MCF 10A (cell line): ENCODE data around the gene NYNRIN. TPM values are rescaled to one million over a fixed set of nuclear protein-coding genes. Genes with fewer than 3 reads are reported as not detected.

Experiments used
- BruUV-seq: library from RNA; stranded (reverse); fragments of 400-500 nt; replicated peaks from 2 replicates; lab custom pipeline; 2021; lab: Mats Ljungman, UMichigan
- CTCF ChIA-PET: fragments of 300-600 bp; sonication (Branson Sonifier 250); formaldehyde crosslinking; extraction: SDS; loops from one replicate; lab custom pipeline; 2021; ENCODE audit warnings: antibody characterized with exemption, inconsistent platforms; lab: Yijun Ruan, JAX
- POLR2A ChIA-PET: fragments of 300-600, 350-650 bp; sonication (Branson Sonifier 250); formaldehyde crosslinking; extraction: SDS; loops from one replicate; lab custom pipeline; 2020; ENCODE audit warnings: antibody characterized with exemption, inconsistent platforms; lab: Yijun Ruan, JAX
- DNase-seq: peaks from one replicate; pipeline ENCODE4 v3.0.0-alpha.2; 2018; ENCODE audit not compliant: unreplicated experiment
- H3K27ac Mint-ChIP-seq: one replicate; pipeline ENCODE4 v1.8.0; 2022; ENCODE audit warnings: mild to moderate bottlenecking, low read depth, mixed read lengths; ENCODE audit not compliant: unreplicated experiment
- H3K27me3 Mint-ChIP-seq: one replicate; pipeline ENCODE4 v1.8.0; 2022; ENCODE audit warnings: mixed read lengths; ENCODE audit not compliant: insufficient read depth, unreplicated experiment
- H3K36me3 Mint-ChIP-seq: one replicate; pipeline ENCODE4 v1.8.0; 2022; ENCODE audit warnings: mild to moderate bottlenecking, moderate library complexity, mixed read lengths; ENCODE audit not compliant: insufficient read depth, unreplicated experiment
- H3K4me1 Mint-ChIP-seq: one replicate; pipeline ENCODE4 v1.8.0; 2022; ENCODE audit warnings: mixed read lengths; ENCODE audit not compliant: insufficient read depth, unreplicated experiment
- H3K4me3 Mint-ChIP-seq: one replicate; pipeline ENCODE4 v1.8.0; 2022; ENCODE audit warnings: mild to moderate bottlenecking, moderate library complexity, mixed read lengths; ENCODE audit not compliant: unreplicated experiment
- H3K9me3 Mint-ChIP-seq: one replicate; pipeline ENCODE4 v1.8.0; 2022; ENCODE audit warnings: mixed read lengths; ENCODE audit not compliant: unreplicated experiment
- intact Hi-C: fragments of 100-400 bp; cut with micrococcal nuclease; formaldehyde crosslinking; loops from 2 replicates; pipeline ENCODE4 v1.14.1; 2022
- total RNA-seq: library from RNA; stranded (reverse); gene quantifications from 2 replicates; pipeline ENCODE4 v1.2.3, GENCODE V29; 2022
- TF ChIP-seq, protein P1 (sequence below): fragments of 200-600 bp; IDR thresholded peaks from one replicate; pipeline ENCODE4 v1.8.0; 2022; ENCODE audit warnings: antibody characterized with exemption, mild to moderate bottlenecking; ENCODE audit not compliant: unreplicated experiment

The NYNRIN gene
- total RNA-seq, 1 experiment from 2014 or later, result not detected

DNA sequence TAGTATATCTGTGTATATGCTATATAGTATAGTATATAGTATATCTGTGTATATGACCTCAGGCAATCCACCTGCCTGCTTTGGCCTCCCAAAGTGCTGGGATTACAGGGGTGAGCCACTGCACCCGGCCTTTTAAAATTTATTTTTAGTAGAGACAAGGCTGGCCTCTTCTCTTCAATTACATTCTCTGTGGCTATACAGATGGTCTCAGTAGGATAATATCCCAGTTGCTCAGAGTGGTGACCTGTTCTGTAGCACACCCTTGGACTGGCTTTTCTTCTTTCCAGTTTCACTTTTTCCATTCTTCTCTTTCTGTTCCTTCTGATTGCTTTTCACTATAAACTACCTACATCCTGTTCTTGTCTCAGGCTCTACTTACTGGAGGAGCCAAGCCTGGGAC, 34.0 kb upstream of the NYNRIN start:
- POLR2A ChIA-PET, result interaction anchor here (1.0 to 1.9 kb wide), 4 partner anchors 10 to 77 kb away, joined by 3 to 26 read pairs (median 4); partner anchors contain the start of genes CBLN3 and KHNYN
- H3K27me3 Mint-ChIP-seq, result no peaks in the 10 kb centered on the region
- H3K4me1 Mint-ChIP-seq, result peaks cover 24% of the 10 kb centered on the region
- intact Hi-C loops, result loop anchor here (1.0 kb wide), 3 partner anchors 47 to 71 kb away; no protein-coding TSS in a partner anchor
- H3K4me3 Mint-ChIP-seq, result no peak overlapping the region
- DNase-seq, result no peak
- no TSS peak for BruUV-seq
- H3K27ac Mint-ChIP-seq, result peak overlapping the region; percentile 96
- CTCF ChIA-PET, result interaction anchor here (0.6 to 2.3 kb wide), 15 partner anchors 13 to 72 kb away, joined by 3 to 42 read pairs (median 5); partner anchors contain the start of genes CBLN3 and KHNYN
- TF ChIP-seq, protein P1, sequence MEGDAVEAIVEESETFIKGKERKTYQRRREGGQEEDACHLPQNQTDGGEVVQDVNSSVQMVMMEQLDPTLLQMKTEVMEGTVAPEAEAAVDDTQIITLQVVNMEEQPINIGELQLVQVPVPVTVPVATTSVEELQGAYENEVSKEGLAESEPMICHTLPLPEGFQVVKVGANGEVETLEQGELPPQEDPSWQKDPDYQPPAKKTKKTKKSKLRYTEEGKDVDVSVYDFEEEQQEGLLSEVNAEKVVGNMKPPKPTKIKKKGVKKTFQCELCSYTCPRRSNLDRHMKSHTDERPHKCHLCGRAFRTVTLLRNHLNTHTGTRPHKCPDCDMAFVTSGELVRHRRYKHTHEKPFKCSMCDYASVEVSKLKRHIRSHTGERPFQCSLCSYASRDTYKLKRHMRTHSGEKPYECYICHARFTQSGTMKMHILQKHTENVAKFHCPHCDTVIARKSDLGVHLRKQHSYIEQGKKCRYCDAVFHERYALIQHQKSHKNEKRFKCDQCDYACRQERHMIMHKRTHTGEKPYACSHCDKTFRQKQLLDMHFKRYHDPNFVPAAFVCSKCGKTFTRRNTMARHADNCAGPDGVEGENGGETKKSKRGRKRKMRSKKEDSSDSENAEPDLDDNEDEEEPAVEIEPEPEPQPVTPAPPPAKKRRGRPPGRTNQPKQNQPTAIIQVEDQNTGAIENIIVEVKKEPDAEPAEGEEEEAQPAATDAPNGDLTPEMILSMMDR, result no peak
- H3K9me3 Mint-ChIP-seq, result no peaks in the 10 kb centered on the region
- peaks cover 7% of the 10 kb centered on the region for H3K36me3 Mint-ChIP-seq

DNA sequence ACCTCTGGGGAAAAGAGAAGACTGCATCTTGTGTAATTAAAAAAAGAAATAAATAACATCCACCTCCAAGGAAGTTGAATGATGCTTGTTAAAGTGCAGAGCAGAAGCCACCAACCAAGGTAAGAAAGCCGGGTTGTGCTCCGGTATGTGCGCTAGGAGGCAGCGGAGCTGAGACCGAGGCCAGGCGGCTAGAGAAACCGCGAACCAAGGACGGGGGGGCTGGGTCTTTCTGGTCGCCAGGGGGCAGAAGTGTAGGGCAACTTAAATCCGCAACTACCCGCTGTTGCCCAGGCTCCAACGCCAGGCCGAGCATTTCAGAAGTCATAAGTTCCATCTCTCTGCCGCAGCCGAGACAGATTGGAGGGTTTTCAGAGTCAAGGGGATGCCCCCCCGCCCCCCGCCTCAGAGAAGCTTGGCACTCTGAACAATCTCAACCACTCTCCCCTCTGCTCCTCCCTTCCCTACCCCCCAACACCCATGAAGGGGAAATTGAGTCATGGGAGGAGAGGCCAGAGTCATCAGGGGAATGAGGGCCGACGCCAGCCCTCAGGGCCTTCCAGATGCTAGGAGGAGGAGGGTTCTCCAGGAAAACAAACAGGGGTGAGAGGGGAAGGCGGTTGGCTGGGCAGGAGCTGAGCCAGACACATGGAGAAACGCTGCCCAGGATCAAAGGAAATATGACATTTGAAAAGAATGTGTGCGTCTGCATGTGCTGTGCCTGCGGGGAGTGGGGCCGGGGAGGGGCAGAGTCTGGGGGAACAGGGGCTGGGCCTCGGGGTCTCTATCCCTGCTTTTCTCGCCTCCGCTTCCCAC, 33.0 kb upstream of the NYNRIN start:
- peak; percentile 82 for DNase-seq
- intact Hi-C loops, result loop anchor here (1.0 kb wide), 3 partner anchors 46 to 70 kb away; no protein-coding TSS in a partner anchor
- Mint-ChIP-seq H3K36me3 (peaks cover 7% of the 10 kb centered on the region), H3K27me3 (no peaks in the 10 kb centered on the region), H3K4me3 (peak overlapping the region; percentile 75), H3K4me1 (peaks cover 24% of the 10 kb centered on the region), H3K9me3 (no peaks in the 10 kb centered on the region), H3K27ac (peak overlapping the region; percentile 96)
- BruUV-seq, result no TSS peak
- TF ChIP-seq, protein P1, result peak; percentile 73
- ChIA-PET CTCF (interaction anchor here (0.6 to 2.3 kb wide), 31 partner anchors 9 to 734 kb away, joined by 3 to 42 read pairs (median 4); partner anchors contain the start of genes CBLN3 and KHNYN), POLR2A (interaction anchor here (0.7 to 2.0 kb wide), 12 partner anchors 8 to 76 kb away, joined by 3 to 26 read pairs (median 5); partner anchors contain the start of genes CBLN3, DHRS1, KHNYN and NOP9)

DNA sequence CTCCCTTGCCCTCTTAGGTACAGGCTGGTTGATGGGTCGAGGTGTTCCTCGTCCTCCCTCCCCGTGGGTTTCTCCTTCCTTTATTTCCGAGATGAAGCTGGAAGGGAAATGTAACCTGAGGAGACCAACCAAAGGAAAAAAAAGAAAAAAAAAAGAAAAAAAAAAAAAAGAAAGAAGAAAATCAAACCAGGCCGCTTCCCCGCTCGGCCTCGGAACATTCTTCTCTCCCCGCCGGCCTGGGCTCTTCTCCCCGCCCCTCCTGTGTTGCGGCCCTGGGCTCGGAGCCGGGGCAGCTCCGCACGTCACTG, 32.4 kb upstream of the NYNRIN start:
- DNase-seq, result no peak
- ChIA-PET POLR2A (interaction anchor here (0.7 to 2.0 kb wide), 9 partner anchors 9 to 70 kb away, joined by 3 to 26 read pairs (median 5); partner anchors contain the start of genes CBLN3, DHRS1, KHNYN and NOP9), CTCF (interaction anchor here (0.6 to 2.3 kb wide), 20 partner anchors 8 to 735 kb away, joined by 3 to 42 read pairs (median 4); partner anchors contain the start of genes CBLN3 and KHNYN)
- Mint-ChIP-seq H3K4me1 (peaks cover 24% of the 10 kb centered on the region), H3K9me3 (no peaks in the 10 kb centered on the region), H3K27ac (peak overlapping the region; percentile 96), H3K36me3 (peaks cover 7% of the 10 kb centered on the region), H3K27me3 (no peaks in the 10 kb centered on the region), H3K4me3 (peak overlapping the region; percentile 75)
- intact Hi-C loops, result no loop called here
- TF ChIP-seq, protein P1, result no peak
- BruUV-seq, result TSS peak; percentile 66
